ENCODE measurements around the gene PKP4. TPM values are rescaled to one million over a fixed set of nuclear protein-coding genes. Genes with fewer than 3 reads are reported as not detected.

Gene PKP4
- polyA plus RNA-seq, 6 donors from 2014 or later, result 0.19 to 1.1 (median 0.55) TPM; not detected in 1

DNA sequence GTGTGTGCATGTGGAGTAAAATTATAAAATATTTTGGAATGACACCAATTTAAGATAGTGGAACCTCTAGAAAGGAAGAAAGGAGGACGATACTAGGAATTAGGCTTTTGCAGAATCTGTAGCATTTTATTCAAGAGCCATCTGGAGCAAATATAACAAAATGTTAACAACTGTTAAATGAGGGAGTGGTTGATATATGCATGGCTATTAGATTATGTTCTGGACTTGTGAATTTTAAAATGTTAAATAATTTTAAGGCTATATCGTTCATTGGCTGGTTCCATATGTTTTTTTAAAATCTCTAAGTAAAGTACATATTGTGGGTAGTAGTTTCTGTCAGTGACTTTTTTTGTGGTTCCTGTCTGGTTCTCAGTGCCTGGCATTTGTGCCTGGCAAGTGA is 123.2 kb downstream of the PKP4 start:
- DNase-seq (no peak), ATAC-seq (ENCODE audit: low read depth in 2 of 2) (no peak)
- H3K27me3 Mint-ChIP-seq, result no peaks in the 10 kb centered on the region

DNA sequence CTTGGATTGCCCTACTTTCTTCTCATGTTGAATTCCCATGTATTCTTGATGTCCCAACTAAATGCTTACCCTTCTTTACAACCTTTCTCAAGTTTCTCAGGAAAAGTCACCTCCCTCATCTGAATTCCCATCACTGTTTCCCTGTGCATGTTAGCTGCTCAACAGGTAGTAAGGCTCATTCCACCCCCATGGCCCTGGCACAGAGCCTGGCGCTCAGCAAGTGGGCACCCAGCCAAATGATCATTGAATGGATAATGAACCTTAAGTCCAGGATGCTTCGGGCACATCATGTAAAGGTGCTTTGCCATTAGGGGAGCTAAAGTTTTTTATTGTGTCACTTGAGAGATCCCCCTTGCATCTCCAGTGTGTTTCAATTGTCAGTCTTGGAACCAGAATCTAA is 124.0 kb downstream of the PKP4 start:
- H3K36me3 Mint-ChIP-seq, result no peaks in the 10 kb centered on the region
- ATAC-seq (ENCODE audit: low read depth in 2 of 2) (no peak), DNase-seq (no peak)
- no peaks in the 10 kb centered on the region for H3K4me1 Mint-ChIP-seq
- no peaks in the 10 kb centered on the region for H3K27me3 Mint-ChIP-seq
- H3K4me3 Mint-ChIP-seq, result no peak overlapping the region
- H3K9me3 Mint-ChIP-seq, result no peaks in the 10 kb centered on the region
- H3K27ac Mint-ChIP-seq, result no peak overlapping the region

More for the DNA sequence above, 123.2 kb downstream of the PKP4 start:
- Mint-ChIP-seq H3K4me1 (no peaks in the 10 kb centered on the region), H3K27ac (peak overlapping the region in 1 of 6 donors; percentile 18), H3K9me3 (no peaks in the 10 kb centered on the region), H3K4me3 (no peak overlapping the region), H3K36me3 (no peaks in the 10 kb centered on the region)

DNA sequence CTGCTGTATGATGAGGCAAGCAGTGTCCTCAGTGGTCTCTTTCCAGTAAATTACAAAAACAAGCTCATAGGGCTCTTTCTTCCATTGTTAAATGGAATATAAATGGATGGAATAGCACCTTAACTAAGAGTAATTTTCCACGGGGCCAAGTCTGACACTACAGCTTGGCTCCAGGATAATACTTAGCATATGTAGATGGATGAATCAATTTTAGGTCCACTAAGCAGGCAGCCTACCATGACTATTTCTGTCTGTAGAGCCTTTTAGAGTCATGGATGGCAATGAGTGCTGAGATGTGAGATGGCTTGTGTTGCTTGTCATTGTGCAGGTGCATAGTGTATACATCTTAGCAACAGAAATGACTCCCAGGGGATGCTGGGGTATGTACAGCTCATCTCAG is 125.9 kb downstream of the PKP4 start:
- no peak overlapping the region for H3K27ac Mint-ChIP-seq
- DNase-seq (no peak), ATAC-seq (ENCODE audit: low read depth in 2 of 2) (no peak)
- no peaks in the 10 kb centered on the region for H3K4me1 Mint-ChIP-seq
- peaks cover 0 to 1% (median 0%) of the 10 kb centered on the region in 7 donors for H3K9me3 Mint-ChIP-seq
- no peaks in the 10 kb centered on the region for H3K27me3 Mint-ChIP-seq
- H3K36me3 Mint-ChIP-seq, result no peaks in the 10 kb centered on the region
- H3K4me3 Mint-ChIP-seq, result no peak overlapping the region

DNA sequence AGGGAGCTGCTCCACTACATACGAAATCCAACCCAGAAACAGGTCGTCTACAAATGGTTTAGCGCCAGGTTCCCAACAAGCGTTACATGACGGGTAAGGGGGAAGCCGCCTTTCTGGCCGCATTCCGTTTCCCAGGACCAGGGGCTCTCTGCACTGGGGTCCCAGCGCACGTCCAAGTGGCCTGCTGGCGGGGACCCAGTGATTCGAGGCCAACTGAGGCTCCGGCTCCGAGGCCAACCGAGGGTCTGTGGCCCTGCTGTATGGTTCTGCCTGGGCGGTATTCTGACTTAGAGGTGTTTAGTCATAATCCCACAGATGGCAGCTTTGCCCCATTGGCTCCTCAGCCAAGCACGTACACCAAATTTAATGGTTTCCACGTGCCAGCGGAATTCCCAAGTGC is 127.2 kb downstream of the PKP4 start:
- H3K27me3 Mint-ChIP-seq, result no peaks in the 10 kb centered on the region
- no peak overlapping the region for H3K4me3 Mint-ChIP-seq
- DNase-seq, result no peak
- peaks cover 0 to 1% (median 0%) of the 10 kb centered on the region in 7 donors for H3K9me3 Mint-ChIP-seq
- H3K4me1 Mint-ChIP-seq, result no peaks in the 10 kb centered on the region
- ATAC-seq (ENCODE audit: low read depth in 2 of 2), result no peak
- peak overlapping the region in 1 of 6 donors; percentile 27 for H3K27ac Mint-ChIP-seq
- H3K36me3 Mint-ChIP-seq, result no peaks in the 10 kb centered on the region

DNA sequence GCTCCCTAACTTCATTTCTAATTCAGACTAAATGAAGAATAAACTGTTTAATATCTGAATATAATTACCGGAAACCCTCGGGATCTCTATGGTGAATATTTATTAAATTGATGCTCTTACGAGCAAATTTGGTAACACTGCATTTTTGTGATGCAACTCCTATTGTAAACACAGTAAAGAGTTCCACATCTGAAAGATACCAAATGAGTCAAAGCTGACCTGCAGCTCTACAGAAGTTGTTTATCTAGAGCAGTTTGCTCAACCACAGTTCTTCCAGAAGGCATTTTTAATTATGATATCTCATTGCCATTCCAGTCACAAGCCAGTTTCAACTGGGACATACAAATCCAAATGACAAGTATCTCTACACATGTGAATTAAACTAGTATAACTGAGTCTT is 129.7 kb downstream of the PKP4 start:
- H3K27ac Mint-ChIP-seq, result no peak overlapping the region
- H3K9me3 Mint-ChIP-seq, result peaks cover 0 to 1% (median 0%) of the 10 kb centered on the region in 7 donors
- no peak for DNase-seq
- no peak overlapping the region for H3K4me3 Mint-ChIP-seq
- no peaks in the 10 kb centered on the region for H3K27me3 Mint-ChIP-seq
- H3K36me3 Mint-ChIP-seq, result no peaks in the 10 kb centered on the region
- no peak for ATAC-seq (ENCODE audit: low read depth in 2 of 2)
- H3K4me1 Mint-ChIP-seq, result no peaks in the 10 kb centered on the region

DNA sequence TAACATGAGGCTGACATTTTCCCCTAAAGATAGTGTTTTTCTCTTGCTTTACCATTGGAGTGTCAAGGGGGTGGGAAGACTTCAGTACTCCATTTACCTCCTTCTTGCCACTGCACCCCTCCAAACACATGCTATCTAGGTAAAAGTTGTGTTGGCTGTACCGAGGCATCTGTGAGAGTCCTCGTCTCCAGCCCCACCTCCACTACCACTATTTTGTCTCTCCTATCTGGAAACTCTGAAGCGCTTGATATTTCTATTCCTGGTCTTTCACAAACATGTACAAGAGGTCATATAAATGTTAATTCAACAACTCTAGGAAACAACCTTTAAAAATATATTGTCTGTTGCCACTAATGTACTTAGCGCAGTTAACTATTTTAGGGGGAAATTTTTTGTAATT is 132.6 kb downstream of the PKP4 start:
- H3K36me3 Mint-ChIP-seq, result no peaks in the 10 kb centered on the region
- peaks cover 0 to 1% (median 0%) of the 10 kb centered on the region in 7 donors for H3K9me3 Mint-ChIP-seq
- ATAC-seq (ENCODE audit: low read depth in 2 of 2) (no peak), DNase-seq (no peak)
- no peaks in the 10 kb centered on the region for H3K27me3 Mint-ChIP-seq
- H3K4me1 Mint-ChIP-seq, result no peaks in the 10 kb centered on the region
- H3K27ac Mint-ChIP-seq, result peak overlapping the region in 1 of 6 donors; percentile 18
- no peak overlapping the region for H3K4me3 Mint-ChIP-seq

DNA sequence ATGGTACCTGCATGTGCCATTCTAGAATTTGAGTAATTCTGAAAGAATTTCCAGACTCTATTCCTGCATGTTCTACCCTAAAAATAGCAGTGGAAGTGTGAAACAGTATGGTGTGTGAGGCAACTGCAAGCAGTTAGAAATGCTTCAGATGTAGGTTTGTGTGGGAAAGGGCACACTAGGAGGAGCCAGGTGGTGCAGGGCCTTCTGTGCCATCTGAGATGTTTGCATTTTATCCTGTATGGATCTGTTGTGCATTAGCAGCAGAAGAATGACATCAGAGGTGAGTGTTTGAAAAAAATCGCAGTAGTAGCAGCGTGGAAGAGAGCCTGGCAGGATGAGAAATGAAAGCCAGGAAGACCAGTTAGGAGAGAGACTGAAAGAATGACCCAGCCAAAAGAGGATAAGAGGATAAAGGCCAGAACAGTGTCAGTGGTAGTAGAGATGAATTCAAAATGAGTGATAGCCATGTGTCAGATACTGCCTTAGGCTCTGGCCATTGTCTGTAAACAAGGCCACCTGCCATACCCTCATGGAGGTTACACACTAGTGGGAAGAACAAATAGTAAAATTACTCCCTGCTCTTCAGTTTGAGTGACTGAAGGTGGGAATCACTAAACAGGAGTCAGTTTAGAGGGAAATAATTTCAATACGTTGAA is 142.2 kb downstream of the PKP4 start:
- no peak overlapping the region for H3K4me3 Mint-ChIP-seq
- no peak for DNase-seq
- no peaks in the 10 kb centered on the region for H3K36me3 Mint-ChIP-seq
- no peaks in the 10 kb centered on the region for H3K4me1 Mint-ChIP-seq
- ATAC-seq (ENCODE audit: low read depth in 2 of 2), result no peak
- H3K9me3 Mint-ChIP-seq, result no peaks in the 10 kb centered on the region
- H3K27me3 Mint-ChIP-seq, result no peaks in the 10 kb centered on the region
- peak overlapping the region in 1 of 6 donors; percentile 11 for H3K27ac Mint-ChIP-seq

DNA sequence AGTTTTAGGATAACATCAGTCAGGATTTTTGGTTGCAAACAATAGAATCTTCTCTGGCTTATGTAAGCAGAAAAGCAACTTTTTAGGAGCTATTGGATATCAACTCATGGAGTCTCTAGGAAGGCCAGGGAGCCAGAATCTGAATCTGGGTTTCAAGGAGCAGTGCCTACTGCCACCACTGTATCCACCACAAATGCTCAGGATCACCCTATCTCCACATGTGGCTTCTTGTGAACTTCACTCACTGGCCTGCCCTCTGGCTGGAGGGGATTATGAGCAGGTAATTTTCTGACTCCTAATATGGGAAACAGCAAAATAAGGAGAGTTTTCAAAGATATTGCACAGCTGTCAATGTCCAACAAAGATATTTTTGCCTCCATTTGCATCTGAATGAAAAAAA is 142.9 kb downstream of the PKP4 start:
- ATAC-seq (ENCODE audit: low read depth in 2 of 2) (no peak), DNase-seq (no peak)
- H3K36me3 Mint-ChIP-seq, result no peaks in the 10 kb centered on the region
- no peak overlapping the region for H3K4me3 Mint-ChIP-seq
- no peak overlapping the region for H3K27ac Mint-ChIP-seq
- no peaks in the 10 kb centered on the region for H3K27me3 Mint-ChIP-seq
- no peaks in the 10 kb centered on the region for H3K9me3 Mint-ChIP-seq
- H3K4me1 Mint-ChIP-seq, result no peaks in the 10 kb centered on the region

DNA sequence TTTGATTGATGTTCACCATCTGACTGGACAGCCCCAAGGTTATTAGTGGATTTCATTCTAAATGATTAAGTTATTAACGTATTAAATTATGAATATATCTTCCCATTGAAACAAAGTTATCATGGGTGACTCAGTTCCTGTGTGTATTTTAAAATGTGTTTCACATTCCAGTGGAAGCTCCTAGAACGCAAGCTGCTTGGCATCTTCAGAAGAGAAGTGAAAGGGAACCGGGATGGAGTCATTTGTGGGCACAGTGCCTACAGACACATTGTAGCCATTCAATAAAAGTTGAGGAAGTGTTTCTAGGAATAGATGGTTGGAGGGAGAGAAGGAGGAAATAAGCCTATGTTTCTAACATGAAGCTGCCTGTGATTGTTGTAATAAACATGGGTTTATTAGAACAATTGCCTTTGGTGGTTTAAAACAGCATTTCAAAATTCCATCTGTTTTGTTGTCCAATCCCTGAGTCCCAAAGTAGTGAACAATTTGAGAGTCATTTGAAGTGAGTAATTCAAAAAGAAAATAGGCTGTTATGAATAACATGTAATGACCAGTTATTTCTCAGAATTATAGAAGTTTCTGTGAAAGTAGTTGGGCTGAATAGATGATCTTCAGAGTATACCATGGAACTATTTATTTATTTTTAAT is 143.5 kb downstream of the PKP4 start:
- Mint-ChIP-seq H3K4me1 (no peaks in the 10 kb centered on the region), H3K27me3 (no peaks in the 10 kb centered on the region), H3K27ac (no peak overlapping the region), H3K4me3 (no peak overlapping the region), H3K36me3 (no peaks in the 10 kb centered on the region), H3K9me3 (no peaks in the 10 kb centered on the region)
- ATAC-seq (ENCODE audit: low read depth in 2 of 2) (no peak), DNase-seq (no peak)

GRCh38 chr2:158602027-158602426 is 145.3 kb downstream of the PKP4 start:
- no peaks in the 10 kb centered on the region for H3K36me3 Mint-ChIP-seq
- no peaks in the 10 kb centered on the region for H3K4me1 Mint-ChIP-seq
- DNase-seq, result no peak
- H3K9me3 Mint-ChIP-seq, result no peaks in the 10 kb centered on the region
- H3K27ac Mint-ChIP-seq, result no peak overlapping the region
- no peak overlapping the region for H3K4me3 Mint-ChIP-seq
- ATAC-seq (ENCODE audit: low read depth in 2 of 2), result no peak
- H3K27me3 Mint-ChIP-seq, result no peaks in the 10 kb centered on the region

DNA sequence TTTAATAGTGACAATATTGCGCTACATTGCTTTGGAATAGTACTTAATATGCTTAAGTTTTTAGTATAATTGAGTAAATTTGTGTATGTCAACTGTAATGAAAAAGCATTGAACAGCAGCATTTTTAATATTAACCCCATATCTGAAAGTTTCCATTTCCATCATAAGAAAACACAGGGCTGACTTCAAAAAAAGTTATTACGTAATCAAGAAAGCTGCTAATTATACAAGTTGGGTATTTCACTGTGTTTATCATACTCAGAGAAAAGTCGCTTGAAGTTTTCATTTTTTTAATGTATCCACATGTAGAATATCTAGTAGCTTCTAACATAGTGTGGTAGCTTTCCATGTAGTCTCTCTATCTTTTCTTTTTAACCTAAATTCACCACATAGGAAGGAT is 146.5 kb downstream of the PKP4 start:
- no peak overlapping the region for H3K27ac Mint-ChIP-seq
- ATAC-seq (ENCODE audit: low read depth in 2 of 2), result no peak
- no peaks in the 10 kb centered on the region for H3K9me3 Mint-ChIP-seq
- no peaks in the 10 kb centered on the region for H3K4me1 Mint-ChIP-seq
- no peaks in the 10 kb centered on the region for H3K27me3 Mint-ChIP-seq
- no peaks in the 10 kb centered on the region for H3K36me3 Mint-ChIP-seq
- DNase-seq, result no peak
- H3K4me3 Mint-ChIP-seq, result no peak overlapping the region

GRCh38 chr2:158603986-158604385 is 147.2 kb downstream of the PKP4 start:
- Mint-ChIP-seq H3K36me3 (no peaks in the 10 kb centered on the region), H3K9me3 (no peaks in the 10 kb centered on the region), H3K4me3 (no peak overlapping the region), H3K27me3 (no peaks in the 10 kb centered on the region), H3K27ac (no peak overlapping the region), H3K4me1 (no peaks in the 10 kb centered on the region)
- DNase-seq, result no peak
- ATAC-seq (ENCODE audit: low read depth in 2 of 2), result no peak

DNA sequence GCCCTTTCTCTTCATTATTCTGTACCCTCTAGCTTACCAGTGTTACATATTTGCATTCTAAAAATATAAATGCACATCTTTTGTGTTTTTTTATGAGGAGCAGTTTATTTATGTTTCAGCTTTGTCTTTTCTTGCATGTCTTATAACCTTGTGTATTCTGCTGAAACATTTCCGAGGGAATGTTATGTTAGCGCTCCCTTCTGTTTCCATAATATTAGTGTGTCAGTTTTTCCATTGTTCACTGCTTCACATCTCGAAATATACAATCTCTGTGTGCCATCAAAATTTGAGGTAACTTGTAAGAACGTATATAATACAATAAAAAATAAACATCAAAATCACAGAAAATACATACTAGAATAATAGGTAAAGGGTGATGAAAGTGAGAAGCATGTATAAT is 153.3 kb downstream of the PKP4 start:
- Mint-ChIP-seq H3K9me3 (no peaks in the 10 kb centered on the region), H3K27ac (no peak overlapping the region), H3K36me3 (no peaks in the 10 kb centered on the region), H3K4me3 (no peak overlapping the region), H3K27me3 (no peaks in the 10 kb centered on the region), H3K4me1 (no peaks in the 10 kb centered on the region)
- ATAC-seq (ENCODE audit: low read depth in 2 of 2), result no peak
- DNase-seq, result no peak

DNA sequence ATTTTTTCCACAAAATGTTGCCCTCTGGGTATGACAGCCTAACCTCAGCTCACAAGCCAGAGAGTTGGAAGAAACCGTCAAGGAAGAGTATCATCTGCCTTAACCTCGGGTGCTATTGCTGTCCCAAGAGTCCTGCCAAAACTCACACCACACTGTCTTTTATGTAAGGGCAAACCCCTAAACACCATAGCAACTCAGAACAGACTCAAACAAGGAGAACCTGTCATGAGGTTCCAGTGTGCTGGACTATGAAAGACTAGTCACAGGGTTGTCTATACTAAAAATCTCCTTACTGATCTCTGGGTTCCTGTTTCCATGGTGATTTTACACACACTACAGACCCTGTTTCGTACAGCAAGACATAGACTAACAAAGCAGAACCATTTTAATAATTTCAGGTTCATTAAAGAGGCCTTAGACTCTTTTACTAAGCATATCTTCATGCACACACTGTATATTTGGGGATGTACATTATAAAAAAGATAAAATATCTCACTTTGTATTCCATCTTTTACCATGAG is 159.8 kb downstream of the PKP4 start:
- DNase-seq, result no peak
- Mint-ChIP-seq H3K27me3 (no peaks in the 10 kb centered on the region), H3K36me3 (no peaks in the 10 kb centered on the region), H3K4me1 (no peaks in the 10 kb centered on the region), H3K4me3 (no peak overlapping the region), H3K9me3 (no peaks in the 10 kb centered on the region), H3K27ac (no peak overlapping the region)
- ATAC-seq (ENCODE audit: low read depth in 2 of 2), result no peak
